HEK293T (cell line): ENCODE data around the gene LMAN1L.

Experiments used
- CTCF ChIA-PET: fragments of 350-600 bp; formaldehyde crosslinking; extraction: SDS; loops from one replicate; lab custom pipeline; 2021; ENCODE audit warnings: antibody characterized with exemption, inconsistent platforms; lab: Yijun Ruan, JAX
- POLR2A ChIA-PET: fragments of 350-600 bp; formaldehyde crosslinking; extraction: SDS; loops from one replicate; lab custom pipeline; 2020; ENCODE audit warnings: antibody characterized with exemption, inconsistent platforms; lab: Yijun Ruan, JAX
- DNase-seq: peaks from one replicate; pipeline ENCODE4 v3.0.0; 2012; ENCODE audit warnings: mixed read lengths; ENCODE audit errors: extremely low spot score
- ARNT ChIP-seq: fragments of 450-650 bp; IDR thresholded peaks from 2 replicates; pipeline ENCODE4 v1.6.1; 2017; ENCODE audit warnings: mild to moderate bottlenecking
- BHLHE40 ChIP-seq: fragments of 450-650 bp; IDR thresholded peaks from 2 replicates; pipeline ENCODE4 v1.6.1; 2016; ENCODE audit warnings: mild to moderate bottlenecking, moderate library complexity, borderline replicate concordance
- CTBP1 ChIP-seq: fragments of 450-650 bp; IDR thresholded peaks from 2 replicates; pipeline ENCODE4 v1.6.1; 2016; ENCODE audit warnings: borderline replicate concordance
- ELF4 ChIP-seq: fragments of 450-650 bp; IDR thresholded peaks from 2 replicates; pipeline ENCODE4 v1.6.1; 2017; ENCODE audit warnings: antibody characterized with exemption
- FOXA1 ChIP-seq: fragments of 450-650 bp; IDR thresholded peaks from 2 replicates; pipeline ENCODE4 v1.6.1; 2016; ENCODE audit warnings: mild to moderate bottlenecking
- FOXK2 ChIP-seq: fragments of 450-650 bp; IDR thresholded peaks from 2 replicates; pipeline ENCODE4 v1.6.1; 2016; ENCODE audit warnings: mild to moderate bottlenecking
- FOXM1 ChIP-seq: fragments of 450-650 bp; IDR thresholded peaks from 2 replicates; pipeline ENCODE4 v1.6.1; 2017; ENCODE audit warnings: mild to moderate bottlenecking, borderline replicate concordance
- HDGF ChIP-seq: fragments of 450-650 bp; IDR thresholded peaks from 2 replicates; pipeline ENCODE4 v1.6.1; 2017; ENCODE audit warnings: antibody characterized with exemption, borderline replicate concordance
- L3MBTL2 ChIP-seq: fragments of 450-650 bp; conservative IDR thresholded peaks from 2 replicates; pipeline ENCODE4 v1.6.1; 2016; ENCODE audit warnings: mild to moderate bottlenecking
- LEF1 ChIP-seq: fragments of 450-650 bp; IDR thresholded peaks from 2 replicates; pipeline ENCODE4 v1.6.1; 2017; ENCODE audit warnings: mild to moderate bottlenecking, borderline replicate concordance
- NFRKB ChIP-seq: fragments of 450-650 bp; IDR thresholded peaks from 2 replicates; pipeline ENCODE4 v1.6.1; 2016; ENCODE audit warnings: mild to moderate bottlenecking, moderate library complexity
- SP1 ChIP-seq: fragments of 450-650 bp; IDR thresholded peaks from 2 replicates; pipeline ENCODE4 v1.6.1; 2017
- SUZ12 ChIP-seq: fragments of 450-650 bp; IDR thresholded peaks from 2 replicates; pipeline ENCODE4 v1.6.1; 2016; ENCODE audit warnings: mild to moderate bottlenecking
- TARDBP ChIP-seq: fragments of 450-650 bp; IDR thresholded peaks from 2 replicates; pipeline ENCODE4 v1.6.1; 2016
- ZNF384 ChIP-seq: fragments of 450-650 bp; IDR thresholded peaks from 2 replicates; pipeline ENCODE4 v1.6.1; 2016
- TF ChIP-seq, protein P1 (sequence below): fragments of 450-650 bp; IDR thresholded peaks from 2 replicates; pipeline ENCODE4 v1.6.1; 2016

The LMAN1L gene

DNA sequence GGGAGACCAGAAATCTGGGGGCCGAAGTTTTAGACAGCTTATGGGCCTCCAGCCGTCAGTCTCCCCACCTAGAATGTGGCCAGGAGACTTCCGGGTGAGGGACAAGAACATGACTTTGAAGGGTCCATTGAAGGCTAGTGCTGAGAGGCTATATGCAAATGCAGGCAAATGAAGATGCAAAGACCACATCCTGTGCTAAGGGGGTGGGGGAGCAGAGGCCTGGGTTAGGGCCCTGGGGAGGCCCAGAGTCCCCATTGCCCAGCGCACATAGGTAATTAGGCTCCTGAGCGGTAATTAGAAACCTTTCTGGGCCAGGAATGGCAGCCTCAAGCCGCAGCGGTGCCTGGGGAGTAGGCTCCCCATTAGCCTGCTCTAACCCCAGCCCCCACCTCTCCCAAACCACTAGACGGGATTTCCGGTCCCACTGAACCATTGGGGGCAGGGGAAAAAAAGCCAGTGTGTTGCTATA lies 23.9 kb upstream of the LMAN1L start:
- TF ChIP-seq SP1: no peak
- TF ChIP-seq SUZ12: no peak
- no peak for TF ChIP-seq FOXA1
- TF ChIP-seq FOXM1: no peak
- no peak for TF ChIP-seq FOXK2
- DNase-seq: no peak
- POLR2A ChIA-PET: interaction anchor here (0.6 to 1.8 kb wide), 4 partner anchors 11 to 149 kb away, joined by 3 to 5 read pairs (median 4); partner anchors contain the start of gene COX5A
- CTCF ChIA-PET: interaction anchor here (0.8 to 3.0 kb wide), 6 partner anchors 8 to 153 kb away, joined by 3 to 43 read pairs (median 6); no protein-coding TSS in a partner anchor

DNA sequence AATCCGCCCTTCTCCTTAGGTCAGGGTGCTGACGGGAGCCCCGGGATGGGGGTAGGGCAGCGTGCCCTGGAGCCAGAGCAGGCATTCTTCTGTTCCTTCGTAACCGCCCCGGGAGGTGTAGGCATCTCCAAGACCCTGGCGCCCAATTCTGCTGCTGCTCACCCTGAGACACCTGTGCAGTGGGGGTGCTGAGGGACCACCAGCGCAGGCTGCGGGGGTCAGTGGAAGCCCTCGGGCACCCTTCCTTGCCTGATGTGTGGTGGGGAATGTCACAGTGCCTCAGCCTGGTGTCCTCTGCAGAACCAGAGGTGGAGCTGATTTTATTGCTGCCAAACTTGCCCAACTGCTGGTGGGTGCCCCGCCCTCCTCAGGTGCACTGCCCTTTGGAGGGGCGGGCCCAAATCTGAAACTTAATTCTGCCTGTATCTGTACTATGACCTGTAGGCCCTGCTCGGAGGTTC lies 23.4 kb upstream of the LMAN1L start:
- ChIA-PET CTCF (interaction anchor here (1.3 kb wide), 1 partner anchor 12 kb away, joined by 3 read pairs; no protein-coding TSS in a partner anchor), POLR2A (interaction anchor here (0.6 to 1.0 kb wide), 2 partner anchors 10 to 11 kb away, joined by 3 read pairs; no protein-coding TSS in a partner anchor)
- TF ChIP-seq L3MBTL2: no peak
- no peak for TF ChIP-seq CTBP1
- no peak for TF ChIP-seq SUZ12
- no peak for TF ChIP-seq ARNT
- no peak for TF ChIP-seq FOXM1
- TF ChIP-seq LEF1: no peak
- no peak for TF ChIP-seq HDGF
- no peak for TF ChIP-seq ELF4
- TF ChIP-seq, protein P1, sequence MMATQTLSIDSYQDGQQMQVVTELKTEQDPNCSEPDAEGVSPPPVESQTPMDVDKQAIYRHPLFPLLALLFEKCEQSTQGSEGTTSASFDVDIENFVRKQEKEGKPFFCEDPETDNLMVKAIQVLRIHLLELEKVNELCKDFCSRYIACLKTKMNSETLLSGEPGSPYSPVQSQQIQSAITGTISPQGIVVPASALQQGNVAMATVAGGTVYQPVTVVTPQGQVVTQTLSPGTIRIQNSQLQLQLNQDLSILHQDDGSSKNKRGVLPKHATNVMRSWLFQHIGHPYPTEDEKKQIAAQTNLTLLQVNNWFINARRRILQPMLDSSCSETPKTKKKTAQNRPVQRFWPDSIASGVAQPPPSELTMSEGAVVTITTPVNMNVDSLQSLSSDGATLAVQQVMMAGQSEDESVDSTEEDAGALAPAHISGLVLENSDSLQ: no peak
- TF ChIP-seq TARDBP: no peak
- TF ChIP-seq ZNF384: no peak
- no peak for TF ChIP-seq SP1
- no peak for TF ChIP-seq BHLHE40
- TF ChIP-seq FOXA1: no peak
- DNase-seq: no peak

DNA sequence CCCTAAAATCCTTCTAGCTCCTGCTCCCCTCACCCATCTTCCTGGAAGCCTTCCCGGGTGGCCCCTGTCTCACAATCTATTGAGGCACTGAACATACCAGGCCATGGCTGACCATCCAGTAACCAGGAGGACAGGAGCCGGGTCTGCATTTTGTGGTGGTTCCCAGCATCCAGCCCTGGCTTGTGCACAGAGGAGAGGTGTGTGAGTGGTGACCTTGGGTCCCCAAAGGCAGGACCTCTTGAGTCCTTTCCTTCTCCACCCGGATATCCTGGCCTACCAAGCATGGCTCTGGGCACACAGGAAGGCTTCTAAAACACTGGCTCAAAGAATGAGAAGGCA lies 22.9 kb upstream of the LMAN1L start:
- TF ChIP-seq ZNF384: no peak
- TF ChIP-seq, protein P1: no peak
- no peak for TF ChIP-seq FOXK2
- TF ChIP-seq NFRKB: no peak
- TF ChIP-seq BHLHE40: no peak
- no peak for TF ChIP-seq HDGF
- TF ChIP-seq ARNT: no peak
- no peak for TF ChIP-seq TARDBP
- TF ChIP-seq LEF1: no peak
- TF ChIP-seq SUZ12: no peak
- TF ChIP-seq L3MBTL2: no peak
- TF ChIP-seq CTBP1: no peak
- no peak for TF ChIP-seq FOXA1
- TF ChIP-seq ELF4: no peak
- no peak for TF ChIP-seq SP1
- TF ChIP-seq FOXM1: no peak
- CTCF ChIA-PET: interaction anchor here (1.0 to 1.3 kb wide), 2 partner anchors 12 to 18 kb away, joined by 3 to 4 read pairs; no protein-coding TSS in a partner anchor
- POLR2A ChIA-PET: interaction anchor here (1.0 kb wide), 1 partner anchor 10 kb away, joined by 3 read pairs; no protein-coding TSS in a partner anchor
- no peak for DNase-seq

DNA sequence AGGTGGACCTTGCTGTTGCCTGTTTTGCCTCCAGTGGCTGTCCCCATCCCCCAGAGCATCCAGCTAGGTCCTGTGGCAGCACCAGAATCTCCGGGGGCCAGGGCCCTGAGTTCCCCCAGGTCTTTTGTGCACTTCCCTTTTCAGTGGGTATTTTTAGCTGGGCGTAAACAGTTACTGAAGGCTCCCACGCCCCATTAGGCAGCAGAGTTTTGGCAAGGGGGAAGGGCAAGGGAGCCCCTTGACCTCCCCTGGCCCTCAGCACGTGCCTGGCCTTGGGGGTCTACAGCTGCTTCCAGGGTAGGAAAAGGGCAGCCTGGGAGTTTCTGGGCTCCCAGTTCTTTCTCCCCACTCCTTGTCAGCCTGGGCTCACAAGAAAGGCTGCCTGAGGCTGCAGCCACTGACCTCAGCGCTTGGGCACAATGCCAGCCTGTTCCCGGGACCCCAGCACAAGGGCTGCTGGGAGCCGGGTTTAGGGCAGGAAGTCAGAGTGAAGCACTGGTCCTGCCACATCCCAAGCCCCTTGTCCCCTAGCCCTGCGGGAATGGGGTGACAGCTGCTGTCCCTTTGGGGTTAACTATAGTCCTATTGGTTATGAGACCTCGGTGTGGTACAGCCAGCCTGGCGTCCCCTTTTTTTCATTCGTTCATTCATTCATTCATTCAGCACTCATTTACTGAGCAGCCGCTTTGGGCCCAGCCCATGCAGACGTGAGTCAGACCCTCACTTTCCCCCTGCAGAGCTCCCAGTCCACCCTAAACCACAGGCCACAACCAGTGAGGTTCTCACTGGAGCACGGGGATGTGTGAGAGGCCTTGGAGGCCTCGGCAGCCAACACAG lies 22.3 kb upstream of the LMAN1L start:
- no peak for TF ChIP-seq L3MBTL2
- no peak for TF ChIP-seq FOXK2
- no peak for TF ChIP-seq LEF1
- TF ChIP-seq NFRKB: no peak
- TF ChIP-seq FOXM1: no peak
- no peak for DNase-seq
- POLR2A ChIA-PET: interaction anchor here (1.0 kb wide), 1 partner anchor 9 kb away, joined by 3 read pairs; no protein-coding TSS in a partner anchor
- CTCF ChIA-PET: interaction anchor here (1.0 to 1.3 kb wide), 2 partner anchors 13 to 19 kb away, joined by 3 to 4 read pairs; no protein-coding TSS in a partner anchor

DNA sequence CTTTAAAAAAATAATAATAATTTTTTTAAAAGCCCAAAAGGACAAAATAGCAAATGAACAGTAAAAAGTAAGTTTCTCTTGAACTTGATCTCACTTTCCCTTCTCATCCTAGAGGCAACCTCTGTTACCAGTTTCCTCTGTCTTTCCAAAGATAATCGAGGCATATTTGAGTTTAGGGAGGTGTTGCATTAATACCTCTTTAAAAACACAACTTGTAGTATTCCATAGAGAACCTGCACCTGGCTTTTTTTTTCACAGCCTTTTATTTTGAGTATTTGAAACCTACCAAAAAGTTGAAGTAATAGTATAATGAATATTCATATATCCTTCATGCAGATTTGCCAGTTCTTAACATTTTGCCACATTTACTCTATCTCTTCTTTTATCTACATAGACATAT lies 21.6 kb upstream of the LMAN1L start:
- CTCF ChIA-PET: no interaction called here
- TF ChIP-seq L3MBTL2 (no peak), FOXM1 (no peak), BHLHE40 (no peak), HDGF (no peak), ARNT (no peak), CTBP1 (no peak), FOXA1 (no peak), LEF1 (no peak), ELF4 (no peak), SUZ12 (no peak), TARDBP (no peak), NFRKB (no peak), FOXK2 (no peak), SP1 (no peak), ZNF384 (no peak)
- TF ChIP-seq, protein P1: no peak
- DNase-seq: no peak
- POLR2A ChIA-PET: no interaction called here
